ENCODE measurements around the gene RNF112. TPM values are rescaled to one million over a fixed set of nuclear protein-coding genes. Genes with fewer than 3 reads are reported as not detected.

RNF112 gene
- total RNA-seq, 1 donor from 2014 or later = 1.6 TPM

GRCh38 chr17:19412984-19413383, 2.0 kb downstream of the RNF112 start:
- peaks cover 6% of the 10 kb centered on the region for H3K4me1 ChIP-seq
- no peak for TF ChIP-seq CTCF (IDR thresholded peaks at IDR 0.05; ENCODE audit: borderline replicate concordance)
- no peak overlapping the region for H3K27ac ChIP-seq (replicated peaks)
- no peaks in the 10 kb centered on the region for H3K36me3 ChIP-seq
- H3K9me3 ChIP-seq (replicated peaks) = no peaks in the 10 kb centered on the region
- no peak overlapping the region for H3K4me3 ChIP-seq
- intact Hi-C loops (cut with micrococcal nuclease) = no loop called here
- DNase-seq = no peak
- no peaks in the 10 kb centered on the region for H3K27me3 ChIP-seq (ENCODE audit: low read depth)

DNA sequence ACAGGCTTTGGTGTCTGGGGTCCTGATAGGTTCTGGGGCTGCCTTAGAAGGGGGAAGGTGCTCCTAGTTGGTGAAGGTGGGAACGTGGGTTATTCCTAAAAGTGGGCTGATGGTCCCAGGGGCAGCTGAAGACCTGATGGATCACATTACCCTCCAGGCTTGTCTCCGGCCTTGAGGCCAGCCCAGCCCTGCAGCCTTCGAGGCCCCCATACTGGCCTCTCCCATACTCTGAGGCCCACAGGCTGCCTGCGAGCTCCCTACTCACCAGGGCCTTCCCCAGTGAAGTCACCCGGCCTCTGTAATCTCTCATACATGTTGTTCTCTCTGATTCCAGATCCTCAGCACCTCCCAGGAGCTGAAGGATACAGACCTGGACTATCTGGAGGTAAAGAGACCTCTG, 2.7 kb downstream of the RNF112 start:
- Histone ChIP-seq H3K4me3 (no peak overlapping the region), H3K9me3 (replicated peaks) (no peaks in the 10 kb centered on the region), H3K4me1 (peaks cover 6% of the 10 kb centered on the region), H3K36me3 (no peaks in the 10 kb centered on the region), H3K27ac (replicated peaks) (no peak overlapping the region), H3K27me3 (ENCODE audit: low read depth) (no peaks in the 10 kb centered on the region)
- DNase-seq = no peak
- no peak for TF ChIP-seq CTCF (IDR thresholded peaks at IDR 0.05; ENCODE audit: borderline replicate concordance)
- intact Hi-C loops (cut with micrococcal nuclease) = no loop called here

DNA sequence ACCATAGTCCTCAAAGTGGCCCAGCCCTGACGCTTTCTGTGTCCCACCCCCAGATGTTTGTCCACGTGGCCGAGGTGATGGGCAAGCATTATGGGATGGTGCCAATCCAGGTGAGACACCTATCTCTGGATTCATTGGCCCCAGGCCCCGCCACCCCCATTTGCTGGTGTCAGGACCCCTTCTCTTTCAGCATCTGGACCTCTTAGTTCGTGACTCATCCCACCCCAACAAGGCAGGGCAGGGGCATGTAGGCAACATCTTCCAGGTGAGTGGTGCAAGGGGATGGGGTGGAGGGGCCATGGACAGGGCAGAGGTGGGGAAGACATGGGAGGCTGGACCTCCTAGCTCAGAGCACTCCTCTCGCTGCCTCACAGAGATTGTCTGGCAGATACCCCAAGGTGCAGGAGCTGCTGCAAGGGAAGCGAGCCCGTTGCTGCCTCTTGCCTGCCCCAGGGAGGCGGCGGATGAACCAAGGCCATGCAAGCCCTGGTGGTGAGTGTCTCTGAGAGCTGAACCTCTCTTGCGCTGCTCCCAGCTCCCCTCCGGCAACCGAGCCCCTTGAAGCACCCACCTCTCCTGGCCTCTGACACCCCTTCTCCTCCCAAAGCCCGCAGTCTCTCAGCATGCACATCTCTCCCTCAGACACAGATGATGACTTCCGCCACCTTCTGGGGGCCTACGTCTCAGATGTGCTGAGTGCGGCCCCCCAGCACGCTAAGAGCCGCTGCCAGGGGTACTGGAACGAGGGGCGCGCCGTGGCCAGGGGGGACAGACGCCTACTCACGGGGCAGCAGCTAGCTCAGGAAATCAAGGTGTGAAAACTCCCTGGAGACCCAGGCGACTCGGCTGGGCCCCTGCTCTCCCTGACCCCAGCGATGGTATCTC, 3.6 kb downstream of the RNF112 start:
- no peaks in the 10 kb centered on the region for H3K36me3 ChIP-seq
- no peak for TF ChIP-seq CTCF (IDR thresholded peaks at IDR 0.05; ENCODE audit: borderline replicate concordance)
- H3K4me3 ChIP-seq = no peak overlapping the region
- H3K4me1 ChIP-seq = peaks cover 6% of the 10 kb centered on the region
- H3K27ac ChIP-seq (replicated peaks) = no peak overlapping the region
- no peaks in the 10 kb centered on the region for H3K9me3 ChIP-seq (replicated peaks)
- H3K27me3 ChIP-seq (ENCODE audit: low read depth) = no peaks in the 10 kb centered on the region
- intact Hi-C loops (cut with micrococcal nuclease) = no loop called here
- no peak for DNase-seq

DNA sequence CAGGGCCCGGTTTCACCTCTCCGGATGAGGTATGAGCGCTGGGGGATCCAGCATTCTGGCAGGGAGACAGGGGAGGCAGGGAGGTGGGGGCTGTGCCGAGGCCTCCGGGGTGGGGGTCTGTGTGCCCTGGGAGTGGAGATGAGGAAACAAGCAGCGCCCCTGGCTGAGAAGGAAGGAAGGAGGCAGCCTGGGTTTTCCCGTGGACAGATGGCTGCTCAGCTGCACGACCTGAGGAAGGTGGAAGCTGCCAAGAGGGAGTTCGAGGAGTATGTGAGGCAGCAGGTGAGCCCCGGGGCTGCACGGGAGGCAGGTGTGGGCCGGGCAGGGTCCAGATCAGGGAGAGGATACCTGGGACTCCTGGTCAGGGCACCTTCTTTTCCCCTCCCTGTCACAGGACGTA, 4.3 kb downstream of the RNF112 start:
- Histone ChIP-seq H3K9me3 (replicated peaks) (no peaks in the 10 kb centered on the region), H3K4me3 (no peak overlapping the region), H3K36me3 (no peaks in the 10 kb centered on the region), H3K4me1 (peaks cover 6% of the 10 kb centered on the region), H3K27me3 (ENCODE audit: low read depth) (no peaks in the 10 kb centered on the region), H3K27ac (replicated peaks) (no peak overlapping the region)
- no peak for DNase-seq
- intact Hi-C loops (cut with micrococcal nuclease) = no loop called here
- no peak for TF ChIP-seq CTCF (IDR thresholded peaks at IDR 0.05; ENCODE audit: borderline replicate concordance)

DNA sequence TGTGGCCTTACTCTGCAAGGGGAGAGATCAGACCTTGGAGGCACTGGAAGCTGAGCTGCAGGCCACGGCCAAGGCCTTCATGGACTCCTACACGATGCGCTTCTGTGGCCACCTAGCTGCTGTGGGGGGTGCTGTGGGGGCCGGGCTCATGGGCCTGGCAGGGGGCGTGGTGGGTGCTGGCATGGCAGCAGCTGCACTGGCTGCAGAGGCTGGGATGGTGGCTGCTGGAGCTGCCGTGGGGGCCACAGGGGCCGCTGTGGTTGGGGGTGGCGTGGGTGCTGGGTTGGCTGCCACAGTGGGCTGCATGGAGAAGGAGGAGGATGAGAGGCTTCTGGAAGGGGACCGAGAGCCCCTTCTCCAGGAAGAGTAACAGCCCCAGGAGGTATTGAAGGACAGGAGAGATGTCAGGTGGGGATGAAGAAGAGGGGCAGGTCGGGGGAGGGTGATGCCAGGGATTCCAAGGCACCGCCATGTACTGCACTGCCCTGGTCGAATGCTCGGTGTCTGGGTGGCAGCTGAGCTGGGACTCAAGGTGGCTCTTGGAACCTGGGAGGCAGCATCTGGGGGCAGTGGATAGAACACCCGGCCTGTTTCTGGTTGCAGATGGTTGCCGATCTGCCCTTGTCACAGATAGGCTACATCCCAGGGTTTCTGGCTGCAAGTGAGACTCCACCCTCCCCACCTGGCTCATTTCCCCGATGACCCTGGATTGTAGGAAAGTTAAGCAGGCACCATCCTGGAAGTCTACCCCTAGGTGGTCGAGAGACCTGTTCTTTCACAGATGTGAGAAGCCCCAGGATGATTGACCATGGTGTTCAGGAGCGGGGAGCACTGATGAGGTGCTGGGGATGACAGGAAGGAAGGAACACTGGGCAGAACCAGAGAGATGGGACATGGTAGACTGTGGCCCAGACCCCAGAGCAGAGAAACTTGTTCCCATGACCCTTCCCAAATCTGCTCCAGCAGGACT, 5.1 kb downstream of the RNF112 start:
- TF ChIP-seq CTCF (IDR thresholded peaks at IDR 0.05; ENCODE audit: borderline replicate concordance) = no peak
- intact Hi-C loops (cut with micrococcal nuclease) = no loop called here
- H3K27ac ChIP-seq (replicated peaks) = no peak overlapping the region
- no peaks in the 10 kb centered on the region for H3K27me3 ChIP-seq (ENCODE audit: low read depth)
- H3K9me3 ChIP-seq (replicated peaks) = no peaks in the 10 kb centered on the region
- H3K36me3 ChIP-seq = no peaks in the 10 kb centered on the region
- DNase-seq = no peak
- no peak overlapping the region for H3K4me3 ChIP-seq
- peaks cover 1% of the 10 kb centered on the region for H3K4me1 ChIP-seq
